Measurements from ENCODE around the gene PNPLA8.
A peak's percentile ranks its signal among the peaks of the same experiment; 100 is the strongest.

The PNPLA8 gene

GRCh38 chr7:108459922-108460551 is 65.9 kb downstream of the PNPLA8 start:
- peak; percentile 40 for TF ChIP-seq CTCF (IDR thresholded peaks at IDR 0.05; ENCODE audit: insufficient read depth, low read length)
- no peak for TF ChIP-seq GABPA (IDR thresholded peaks at IDR 0.05; ENCODE audit: low read depth)
- no peak for TF ChIP-seq REST (IDR thresholded peaks at IDR 0.05; ENCODE audit: insufficient replicate concordance, low read depth)

GRCh38 chr7:108457871-108458270 is 68.1 kb downstream of the PNPLA8 start:
- Histone ChIP-seq H3K4me3 (replicated peaks; ENCODE audit: insufficient read depth, low read length) (no peak overlapping the region), H3K27me3 (ENCODE audit: insufficient read depth, poor library complexity, severe bottlenecking) (peaks cover 46% of the 10 kb centered on the region), H3K27ac (replicated peaks) (no peak overlapping the region)
- TF ChIP-seq CTCF (IDR thresholded peaks at IDR 0.05; ENCODE audit: insufficient read depth, low read length) = no peak
- no peak for TF ChIP-seq POLR2AphosphoS5 (IDR thresholded peaks at IDR 0.05; ENCODE audit: low read depth)
- DNase-seq (ENCODE audit: low read depth in 1 of 2, low spot score in 1 of 2) = no peak

More at GRCh38 chr7:108459922-108460551, 65.9 kb downstream of the PNPLA8 start:
- peaks cover 24% of the 10 kb centered on the region for H3K27me3 ChIP-seq (ENCODE audit: insufficient read depth, poor library complexity, severe bottlenecking)
- H3K27ac ChIP-seq (replicated peaks) = no peak overlapping the region
- no peak overlapping the region for H3K4me3 ChIP-seq (replicated peaks; ENCODE audit: insufficient read depth, low read length)
- peak in 1 of 2 experiments; percentile 22 for DNase-seq (ENCODE audit: low read depth in 1 of 2, low spot score in 1 of 2)

GRCh38 chr7:108456845-108457540 is 68.9 kb downstream of the PNPLA8 start:
- no peak overlapping the region for H3K4me3 ChIP-seq (replicated peaks; ENCODE audit: insufficient read depth, low read length)
- TF ChIP-seq CTCF (IDR thresholded peaks at IDR 0.05; ENCODE audit: insufficient read depth, low read length) = no peak
- TF ChIP-seq POLR2AphosphoS5 (IDR thresholded peaks at IDR 0.05; ENCODE audit: low read depth) = no peak
- no peak for DNase-seq (ENCODE audit: low read depth in 1 of 2, low spot score in 1 of 2)
- H3K27me3 ChIP-seq (ENCODE audit: insufficient read depth, poor library complexity, severe bottlenecking) = peaks cover 46% of the 10 kb centered on the region
- H3K27ac ChIP-seq (replicated peaks) = no peak overlapping the region

GRCh38 chr7:108455998-108456677 is 69.8 kb downstream of the PNPLA8 start, which contains the start of gene NRCAM:
Gene NRCAM, minus strand, starts transcription at chr7:108456436. Its CDS starts 216,372 bp downstream, at chr7:108240064.
- peak in 1 of 2 experiments; percentile 35 for DNase-seq (ENCODE audit: low read depth in 1 of 2, low spot score in 1 of 2)
- H3K4me3 ChIP-seq (replicated peaks; ENCODE audit: insufficient read depth, low read length) = peak within 1 kb of the TSS; percentile 34
- TF ChIP-seq SPI1 (IDR thresholded peaks at IDR 0.05; ENCODE audit: borderline replicate concordance, low read depth) (no peak), GABPA (IDR thresholded peaks at IDR 0.05; ENCODE audit: low read depth) (no peak), POLR2AphosphoS5 (IDR thresholded peaks at IDR 0.05; ENCODE audit: low read depth) (no peak), REST (IDR thresholded peaks at IDR 0.05; ENCODE audit: insufficient replicate concordance, low read depth) (no peak), CTCF (IDR thresholded peaks at IDR 0.05; ENCODE audit: insufficient read depth, low read length) (no peak)
- no peak within 1 kb of the TSS for H3K27ac ChIP-seq (replicated peaks)
- peaks cover 49% of the 10 kb centered on the region for H3K27me3 ChIP-seq (ENCODE audit: insufficient read depth, poor library complexity, severe bottlenecking)
